SU-DHL-6 (cell line): ENCODE results near the gene XPO6.

Experiments used
- H2AFZ ChIP-seq: fragments of 200-600 bp; sonication (generic); 2 replicates; pipeline ENCODE4 v1.6.1; 2014; ENCODE audit warnings: low read depth, mild to moderate bottlenecking, moderate library complexity, mixed read lengths, antibody characterized with exemption, low read length; ENCODE audit not compliant: severe bottlenecking
- H3F3A ChIP-seq: fragments of 200-600 bp; shearing (Covaris generic); 2 replicates; pipeline ENCODE4 v1.6.0; 2016; ENCODE audit warnings: antibody characterized with exemption, mild to moderate bottlenecking; ENCODE audit not compliant: insufficient read depth
- H3K27ac ChIP-seq: fragments of 200-600 bp; sonication (generic); 2 replicates; pipeline ENCODE4 v1.5.1; 2016; ENCODE audit warnings: low read depth, mild to moderate bottlenecking, low read length, moderate library complexity, mixed read lengths
- H3K27me3 ChIP-seq: fragments of 200-600 bp; sonication (generic), shearing (Covaris generic); 2 replicates; pipeline ENCODE4 v1.6.0; 2014; ENCODE audit warnings: mild to moderate bottlenecking, low read length
- H3K36me3 ChIP-seq: fragments of 200-600 bp; sonication (generic); 2 replicates; pipeline ENCODE4 v1.6.1; 2014; ENCODE audit warnings: mild to moderate bottlenecking, low read length, mixed read lengths
- H3K4me2 ChIP-seq: fragments of 300-600, 200-600 bp; shearing (Covaris generic), sonication (generic); 2 replicates; pipeline ENCODE4 v1.6.0; 2014; ENCODE audit warnings: low read length, low read depth, mild to moderate bottlenecking; ENCODE audit not compliant: poor library complexity, severe bottlenecking
- H3K4me3 ChIP-seq: fragments of 200-600 bp; sonication (generic); 2 replicates; pipeline ENCODE4 v1.5.1; 2014; ENCODE audit warnings: antibody characterized with exemption, low read length, mild to moderate bottlenecking, mixed read lengths; ENCODE audit not compliant: insufficient read depth, poor library complexity, severe bottlenecking
- H3K79me2 ChIP-seq: fragments of 200-600 bp; sonication (generic); 2 replicates; pipeline ENCODE4 v1.6.1; 2014; ENCODE audit warnings: mild to moderate bottlenecking, low read length, moderate library complexity; ENCODE audit not compliant: insufficient read depth
- H3K9ac ChIP-seq: fragments of 200-600 bp; sonication (generic); 2 replicates; pipeline ENCODE4 v1.7.0; 2014; ENCODE audit warnings: mild to moderate bottlenecking, low read length
- H3K9me2 ChIP-seq: fragments of 200-600 bp; sonication (generic); replicated peaks from 2 replicates; pipeline ENCODE4 v1.6.1; 2014; ENCODE audit warnings: low read length; ENCODE audit not compliant: insufficient read depth
- H3K9me3 ChIP-seq: fragments of 200-600 bp; sonication (generic); 2 replicates; pipeline ENCODE4 v1.6.1; 2014; ENCODE audit warnings: low read length, mixed read lengths; ENCODE audit not compliant: insufficient read depth
- H4K20me1 ChIP-seq: fragments of 200-600 bp; sonication (generic); 2 replicates; pipeline ENCODE4 v1.6.1; 2014; ENCODE audit warnings: low read depth, mild to moderate bottlenecking, antibody characterized with exemption, low read length, moderate library complexity, mixed read lengths
- CTCF ChIP-seq: fragments of 200-600 bp; sonication (generic); IDR thresholded peaks from one replicate; pipeline ENCODE4 v1.5.1; 2017; ENCODE audit warnings: antibody characterized with exemption, mild to moderate bottlenecking, low read length, moderate library complexity; ENCODE audit not compliant: insufficient read depth, poor library complexity, severe bottlenecking
- EZH2phosphoT487 ChIP-seq: fragments of 200-600 bp; sonication (generic), shearing (Covaris generic); conservative IDR thresholded peaks from 2 replicates; pipeline ENCODE4 v1.6.1; 2018; ENCODE audit warnings: mild to moderate bottlenecking, antibody characterized with exemption, low read length, moderate library complexity, mixed read lengths

Gene XPO6

DNA sequence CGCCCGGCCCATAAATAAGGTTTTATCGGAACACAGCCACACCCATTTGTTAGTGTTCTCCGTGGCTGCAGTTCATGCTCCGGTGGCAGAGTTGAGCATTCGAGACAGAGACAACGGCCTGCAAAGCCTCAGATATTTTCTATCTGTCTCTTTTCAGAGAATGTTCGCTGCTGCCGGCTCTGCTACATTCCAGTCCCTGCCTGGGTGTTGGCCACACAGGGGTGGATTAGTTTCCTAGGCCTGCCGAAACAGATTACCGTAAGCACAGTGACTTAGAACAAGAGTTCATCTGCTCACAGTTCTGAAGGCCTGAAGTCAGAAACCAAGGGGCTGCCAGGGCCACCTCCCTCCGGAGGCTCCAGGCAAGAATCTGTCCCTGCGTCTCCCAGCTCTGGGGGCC, 129.1 kb downstream of the XPO6 start:
- Histone ChIP-seq H3K36me3 (no peaks in the 10 kb centered on the region), H3K4me3 (no peak overlapping the region), H2AFZ (no peak overlapping the region), H3F3A (no peaks in the 10 kb centered on the region), H3K9ac (no peak overlapping the region), H3K9me2 (no peaks in the 10 kb centered on the region), H3K27ac (no peak overlapping the region), H3K4me2 (no peak overlapping the region), H3K9me3 (no peaks in the 10 kb centered on the region), H4K20me1 (no peaks in the 10 kb centered on the region), H3K27me3 (no peaks in the 10 kb centered on the region), H3K79me2 (no peaks in the 10 kb centered on the region)
- no peak for TF ChIP-seq CTCF
- no peak for TF ChIP-seq EZH2phosphoT487

- Histone ChIP-seq H2AFZ (no peak overlapping the region), H3K36me3 (no peaks in the 10 kb centered on the region), H3K27ac (no peak overlapping the region), H3K9me2 (no peaks in the 10 kb centered on the region), H4K20me1 (no peaks in the 10 kb centered on the region), H3K27me3 (no peaks in the 10 kb centered on the region), H3F3A (no peaks in the 10 kb centered on the region), H3K9ac (no peak overlapping the region), H3K79me2 (no peaks in the 10 kb centered on the region), H3K9me3 (no peaks in the 10 kb centered on the region), H3K4me2 (no peak overlapping the region), H3K4me3 (no peak overlapping the region)
- TF ChIP-seq CTCF: no peak
- no peak for TF ChIP-seq EZH2phosphoT487
Measured at GRCh38 chr16:28081391-28081968, 130.3 kb downstream of the XPO6 start.

- Histone ChIP-seq H3K4me3 (no peak overlapping the region), H3K27me3 (no peaks in the 10 kb centered on the region), H3F3A (no peaks in the 10 kb centered on the region), H3K4me2 (no peak overlapping the region), H3K36me3 (no peaks in the 10 kb centered on the region), H2AFZ (no peak overlapping the region), H3K27ac (no peak overlapping the region), H3K79me2 (no peaks in the 10 kb centered on the region), H3K9me3 (no peaks in the 10 kb centered on the region), H3K9me2 (no peaks in the 10 kb centered on the region), H3K9ac (no peak overlapping the region), H4K20me1 (no peaks in the 10 kb centered on the region)
- TF ChIP-seq CTCF: no peak
- TF ChIP-seq EZH2phosphoT487: no peak
Measured at GRCh38 chr16:28078261-28078660, 133.5 kb downstream of the XPO6 start.
